NCI-H2227 (cell line): ENCODE data around the gene TOGARAM2.

Experiments used
- DNase-seq: peaks from one replicate; lab custom pipeline; 2025; ENCODE audit not compliant: unreplicated experiment; lab: John Stamatoyannopoulos, UW

TOGARAM2 gene

DNA sequence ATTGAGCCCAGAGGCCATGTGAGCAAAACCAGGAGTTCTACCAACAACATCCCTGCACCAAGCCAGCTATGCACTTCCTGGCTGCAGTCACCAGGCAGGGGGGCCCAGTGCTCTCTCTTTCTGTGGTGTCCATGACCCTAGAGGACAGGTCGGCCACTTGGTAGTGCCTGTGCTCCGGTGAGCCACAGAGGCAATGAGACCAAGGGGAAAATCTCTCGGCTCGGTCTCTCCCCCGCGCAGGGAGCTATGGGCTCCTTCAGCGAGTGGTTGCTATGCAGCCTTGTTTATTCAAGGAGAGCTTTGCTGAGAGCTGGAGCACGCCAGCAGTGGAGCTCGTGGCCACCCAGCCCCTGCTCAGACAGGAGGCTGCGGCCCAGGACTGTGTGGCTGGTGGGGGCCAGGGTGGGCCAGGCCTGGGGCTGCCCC, at the start of gene TOGARAM2:
Gene TOGARAM2, plus strand, starts transcription at position 283 of the 426 bp plus-strand sequence. CDS start 13,537 bp downstream, outside the sequence.
- DNase-seq, result peak; percentile 19

DNA sequence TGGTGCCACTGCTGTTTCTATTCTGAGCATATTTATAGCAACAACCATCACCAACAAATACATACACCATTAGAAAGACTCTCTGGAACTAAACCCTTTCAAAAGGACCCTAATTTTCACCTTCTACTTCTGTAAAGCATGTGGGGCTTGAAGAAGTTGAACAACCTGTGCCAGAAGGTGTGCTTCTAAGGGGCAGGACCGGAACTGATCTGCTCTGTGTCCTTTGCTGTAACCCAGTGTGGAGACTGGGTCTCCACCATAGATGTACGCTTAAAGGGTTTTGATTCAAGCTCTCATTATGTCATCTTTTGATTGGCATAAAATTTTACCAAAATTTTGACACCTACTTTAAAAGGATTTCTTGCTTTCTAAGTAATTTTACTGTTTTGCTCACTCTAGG, 46.3 kb upstream of the TOGARAM2 start:
- DNase-seq, result no peak

DNA sequence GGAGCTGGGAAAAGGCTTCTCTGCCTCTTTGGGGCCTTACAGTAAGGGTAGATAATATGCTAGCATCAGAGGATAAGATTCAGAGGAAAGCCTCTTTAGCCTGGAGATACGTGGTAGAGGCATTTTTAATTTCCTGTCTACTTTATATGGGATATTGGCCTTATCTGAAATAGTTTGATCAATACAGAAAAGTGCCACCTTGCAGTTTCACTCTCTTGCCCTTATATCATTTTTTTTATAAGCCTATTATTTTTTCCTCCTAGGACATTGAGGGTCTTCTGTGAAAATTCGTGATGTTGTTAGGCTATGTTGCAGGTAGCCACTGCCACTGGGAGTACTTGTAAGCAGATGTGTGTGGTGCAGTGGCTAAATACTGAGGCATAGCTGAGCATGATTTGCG, 40.1 kb upstream of the TOGARAM2 start:
- no peak for DNase-seq

DNA sequence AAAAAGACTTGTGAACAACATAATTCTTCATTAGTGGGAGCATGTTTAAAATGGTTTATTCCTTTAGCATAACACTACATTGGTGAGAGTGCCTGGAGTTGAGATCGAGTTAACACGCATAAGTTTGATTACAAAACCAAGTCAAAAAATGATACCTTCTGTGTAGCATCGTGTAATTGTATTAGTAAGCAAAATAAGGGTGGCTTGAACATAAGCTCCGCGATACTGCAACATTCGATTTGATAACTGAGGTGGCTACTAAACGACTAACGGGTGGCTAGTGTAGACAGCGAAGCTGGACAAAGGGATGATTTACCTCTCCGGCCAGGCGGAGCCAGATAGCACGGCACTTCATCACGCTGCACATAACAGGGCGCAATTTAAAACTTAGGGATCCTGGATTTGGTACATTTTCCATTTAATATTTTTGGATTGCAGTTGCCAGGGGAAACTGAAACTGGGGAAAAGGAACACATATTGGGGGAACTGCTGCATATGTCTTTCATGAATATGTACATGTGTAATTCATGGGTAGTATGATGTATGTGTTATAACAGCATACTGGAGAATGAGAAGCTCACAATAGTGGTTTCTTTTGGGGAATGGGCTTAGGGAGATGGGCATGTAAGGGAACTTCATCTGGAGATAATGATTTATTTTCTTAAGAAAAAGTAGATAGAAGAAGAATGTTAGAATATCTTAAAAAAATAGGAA, 36.4 kb upstream of the TOGARAM2 start:
- no peak for DNase-seq

DNA sequence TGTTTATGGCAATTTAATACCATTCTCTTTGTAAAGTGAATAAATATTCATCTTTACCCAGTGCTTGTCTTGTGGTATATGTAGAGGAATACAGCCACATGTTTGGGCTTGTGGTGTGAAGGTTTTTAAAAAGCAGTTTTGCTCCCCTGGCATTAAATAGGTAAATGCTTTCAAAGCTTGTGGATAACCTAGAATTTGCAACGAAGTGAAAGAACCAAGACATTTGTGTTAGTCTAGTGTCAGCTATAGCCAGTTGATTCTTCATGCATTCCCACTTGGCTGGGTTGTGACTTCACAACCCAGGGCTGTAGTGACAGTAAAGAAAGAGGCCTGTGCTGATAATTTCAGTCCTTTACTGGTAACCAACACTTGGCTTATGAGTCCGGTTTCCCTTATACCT, 32.9 kb upstream of the TOGARAM2 start:
- no peak for DNase-seq

DNA sequence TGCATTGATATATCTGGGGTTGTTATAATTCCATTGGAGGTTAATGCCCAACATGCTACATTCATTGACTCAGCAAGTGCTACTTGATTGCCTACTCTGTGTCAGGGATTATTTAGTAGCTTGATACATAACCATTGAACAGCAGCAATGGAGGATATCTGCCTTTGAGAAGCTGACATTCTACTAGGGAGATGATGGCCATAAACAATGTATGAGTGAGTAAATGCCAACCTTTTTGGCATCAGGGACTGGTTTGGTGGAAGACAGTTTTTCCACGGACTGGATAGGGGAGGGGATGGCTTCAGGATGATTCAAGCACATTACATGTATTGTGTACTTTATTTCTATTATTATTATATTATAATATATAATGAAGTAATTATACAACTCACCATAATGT, 31.9 kb upstream of the TOGARAM2 start:
- no peak for DNase-seq

DNA sequence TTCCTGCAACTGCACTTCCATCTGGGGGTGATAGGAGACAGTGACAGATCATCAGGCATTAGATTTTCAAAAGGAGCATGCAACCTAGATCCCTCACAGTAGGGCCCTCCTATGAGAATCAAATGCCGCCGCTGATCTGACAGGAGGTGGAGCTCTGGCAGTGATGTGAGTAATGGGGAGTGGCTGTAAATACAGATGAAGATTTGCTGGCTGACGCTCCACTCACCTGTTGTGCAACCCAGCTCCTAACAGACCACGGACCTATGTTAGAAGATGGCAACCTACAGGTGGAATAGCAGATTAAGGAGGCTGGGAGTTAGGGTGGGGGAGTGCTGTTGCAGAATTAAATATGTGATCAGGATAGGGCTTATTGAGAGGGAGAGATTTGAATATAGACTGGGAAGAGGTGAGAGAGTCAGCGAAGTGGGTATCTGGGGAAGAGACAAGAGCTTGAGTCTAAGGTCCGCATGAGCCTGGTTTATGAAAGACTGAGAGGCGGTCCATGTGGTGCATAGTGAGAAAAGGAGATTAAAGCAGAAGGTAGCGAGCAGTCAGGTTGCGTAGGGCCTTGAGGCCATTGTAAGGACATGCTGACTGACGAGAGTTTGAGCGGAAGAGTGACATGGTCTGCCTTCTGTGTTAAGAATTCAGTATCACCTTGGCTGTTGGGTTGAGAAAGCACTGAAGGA, 31.3 kb upstream of the TOGARAM2 start:
- no peak for DNase-seq

DNA sequence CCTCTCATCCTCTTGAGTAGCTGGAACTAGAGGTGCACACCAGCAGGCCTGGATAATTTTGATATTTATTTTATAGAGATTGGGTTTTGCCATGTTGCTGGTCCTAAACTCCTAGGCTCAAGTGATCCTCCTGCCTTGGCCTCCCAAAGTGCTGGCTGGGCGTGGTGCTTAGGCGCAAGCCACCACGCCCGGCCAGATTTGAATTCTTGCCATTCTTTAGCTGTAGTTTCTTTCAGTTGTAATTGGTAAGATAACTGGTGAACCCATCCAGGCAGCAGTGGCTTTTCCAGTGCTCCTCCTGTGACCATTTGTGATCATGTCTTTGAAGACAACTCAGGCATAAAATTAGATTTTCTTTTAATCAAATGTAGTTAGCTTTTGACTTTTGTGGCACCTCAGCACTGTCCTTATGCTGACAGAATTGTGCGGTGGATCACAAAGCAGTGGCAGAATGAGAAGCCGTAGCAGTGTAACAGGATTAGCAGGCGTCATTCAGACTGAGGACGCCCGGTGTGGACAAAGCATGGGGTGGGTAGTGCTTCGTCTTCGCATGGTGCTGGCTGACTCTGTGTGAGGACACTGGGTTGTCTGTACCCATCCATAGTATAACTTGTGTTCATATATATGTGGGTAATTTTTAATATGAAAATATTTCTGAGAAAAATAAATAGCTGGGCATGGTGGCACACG, 30.0 kb upstream of the TOGARAM2 start:
- no peak for DNase-seq

DNA sequence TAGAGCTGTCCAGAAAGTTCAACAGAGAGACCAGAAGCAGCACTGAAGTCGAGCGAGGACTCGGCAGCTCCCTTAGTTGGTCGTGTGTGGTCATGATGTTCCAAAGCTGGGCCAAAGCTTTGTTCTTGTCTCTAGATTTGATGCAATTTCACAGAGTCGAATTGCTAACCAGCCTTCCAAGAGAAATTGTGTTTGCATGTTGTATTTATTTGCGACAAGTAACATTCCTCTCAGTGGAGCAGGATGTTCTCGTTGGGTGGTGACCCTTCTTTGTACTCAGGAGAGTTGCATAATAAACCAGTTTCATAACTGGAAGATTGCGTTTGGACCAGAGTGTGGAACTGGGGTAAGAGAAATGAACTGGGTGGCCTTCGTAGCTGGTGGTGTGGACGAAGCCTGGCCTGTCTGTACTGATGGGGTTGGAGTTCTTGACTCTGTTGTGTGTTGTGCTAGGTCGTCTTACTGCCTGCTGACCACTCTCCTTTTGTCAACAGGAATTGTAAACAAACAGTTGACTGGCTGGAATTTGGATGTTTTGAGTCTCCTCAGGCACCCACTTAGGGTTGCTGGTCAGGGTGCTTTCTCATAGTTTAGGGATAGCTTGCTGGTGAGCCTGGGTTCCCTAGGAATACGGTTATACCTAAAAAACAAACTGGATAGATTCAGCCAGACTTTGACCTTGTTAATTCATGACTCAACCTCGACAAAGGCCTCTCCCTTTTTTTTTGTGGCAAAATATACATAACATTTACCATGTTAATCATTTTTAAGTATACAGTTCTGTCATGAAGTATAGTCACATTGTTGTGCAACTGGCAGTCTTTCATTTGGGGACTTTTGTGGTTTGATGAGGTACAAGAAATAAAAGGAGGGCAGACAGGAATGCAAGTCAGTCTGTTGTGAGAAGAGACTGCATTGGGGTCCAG, 28.9 kb upstream of the TOGARAM2 start:
- no peak for DNase-seq

DNA sequence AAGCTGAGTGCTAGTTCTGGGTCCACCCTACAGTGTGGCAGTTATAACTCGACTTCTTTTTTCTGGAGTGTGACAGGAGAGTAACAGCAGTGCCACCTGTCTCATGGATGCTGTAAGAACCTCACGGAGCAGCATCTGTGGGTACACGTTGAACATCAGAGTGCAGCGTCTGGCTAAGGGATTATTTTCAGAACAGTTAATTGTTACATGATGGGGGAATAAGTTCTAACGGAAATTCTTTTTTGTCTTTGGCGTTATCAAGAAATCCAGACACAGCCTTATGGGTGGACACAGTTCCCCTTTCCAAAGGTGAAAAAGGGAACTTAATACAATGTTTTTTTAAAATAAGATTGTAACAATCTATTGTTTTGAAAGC, 28.3 kb upstream of the TOGARAM2 start:
- peak; percentile 9 for DNase-seq

DNA sequence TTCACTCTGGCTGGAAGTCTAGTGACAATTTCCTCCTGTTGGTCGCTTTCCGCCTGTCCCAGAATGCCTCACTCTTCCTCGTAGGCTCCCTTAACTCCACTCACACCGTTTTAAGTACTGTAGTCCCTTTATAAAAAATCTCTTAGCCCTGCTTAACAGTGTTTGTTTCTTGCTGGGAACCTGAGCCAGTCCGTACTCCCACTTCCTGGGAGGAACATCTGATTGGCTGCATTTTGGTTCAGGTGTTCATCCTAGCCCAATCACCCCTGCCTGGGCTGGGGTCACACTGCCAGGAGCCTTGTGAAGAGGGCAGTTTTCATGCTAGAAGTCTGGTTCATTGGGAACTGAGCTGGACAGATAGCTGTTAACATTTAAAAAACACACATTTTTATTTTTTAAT, 25.6 kb upstream of the TOGARAM2 start:
- DNase-seq, result peak; percentile 8

DNA sequence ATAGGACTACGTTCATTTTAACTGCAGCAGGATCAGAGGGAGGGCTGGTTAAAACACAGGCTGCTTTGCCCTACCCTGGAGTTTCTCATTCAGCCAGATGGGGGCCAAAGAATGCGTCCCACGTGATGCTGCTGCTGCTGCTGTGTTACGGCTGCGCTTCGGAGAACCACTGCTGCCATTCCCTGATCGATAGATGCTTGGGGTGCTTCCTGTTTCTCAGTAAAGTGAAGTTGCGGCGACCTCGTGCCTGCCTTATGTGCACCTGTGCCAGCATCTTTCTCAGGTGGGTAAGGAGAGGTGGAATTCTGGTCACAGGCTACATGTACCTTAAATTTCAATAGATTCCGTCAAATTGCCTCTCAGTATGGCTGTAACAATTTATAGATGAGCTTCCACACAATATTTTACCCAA, 24.7 kb upstream of the TOGARAM2 start:
- DNase-seq, result peak; percentile 75

DNA sequence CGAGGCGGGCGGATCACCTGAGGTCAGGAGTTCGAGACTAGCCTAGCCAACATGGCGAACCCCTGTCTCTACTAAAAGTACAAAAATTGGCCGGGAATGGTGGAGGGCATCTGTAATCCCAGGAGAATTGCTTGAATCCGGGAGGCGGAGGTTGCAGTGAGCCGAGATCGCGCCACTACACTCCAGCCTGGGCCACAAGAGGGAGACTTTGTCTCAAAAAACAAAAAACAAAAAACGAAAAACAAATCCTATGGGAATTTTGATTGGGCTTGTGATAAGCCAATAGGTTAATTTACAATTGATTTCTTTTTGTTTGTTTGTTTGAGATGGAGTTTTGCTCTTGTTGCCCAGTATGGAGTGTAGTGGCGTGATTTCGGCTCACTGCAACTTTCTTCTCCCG, 24.2 kb upstream of the TOGARAM2 start:
- peak; percentile 48 for DNase-seq

DNA sequence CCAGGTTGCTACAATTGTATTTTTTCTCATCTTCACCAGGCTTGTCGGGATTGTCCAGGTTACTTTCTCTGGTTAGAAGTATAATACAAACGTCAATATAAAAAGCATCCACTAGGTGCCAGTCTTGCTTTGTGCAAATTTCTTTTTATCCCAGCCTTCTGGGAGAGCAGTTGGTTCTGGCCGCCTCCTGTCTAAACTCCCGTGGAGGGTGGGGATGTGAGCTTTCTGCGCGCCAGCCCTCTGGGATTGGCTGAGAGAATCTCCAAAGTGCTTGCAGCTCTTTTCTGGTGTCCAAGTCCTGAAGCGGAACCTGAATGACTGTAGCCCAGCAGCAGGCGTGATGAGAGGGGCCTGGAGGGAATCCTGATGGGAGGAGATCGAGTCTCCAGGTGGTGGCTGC, 22.4 kb upstream of the TOGARAM2 start:
- DNase-seq, result peak; percentile 94

DNA sequence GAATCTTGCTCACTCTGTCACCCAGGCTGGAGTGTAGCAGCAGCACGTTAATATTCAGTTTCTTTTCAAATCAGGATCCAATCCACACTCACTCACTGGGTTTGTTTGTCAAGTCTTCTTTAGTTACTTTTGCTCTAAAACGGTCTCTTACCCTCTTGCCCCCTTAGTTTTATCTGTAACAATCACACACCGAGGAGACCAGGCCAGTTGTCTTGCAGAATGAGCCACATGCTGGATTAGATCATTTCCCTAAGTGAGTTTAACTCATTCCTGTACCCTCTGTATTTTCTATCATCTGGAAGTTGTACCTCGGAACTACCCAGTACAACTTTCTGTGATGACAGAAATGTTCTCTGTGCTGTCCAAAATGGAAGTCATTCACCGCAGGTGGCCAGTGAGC, 20.7 kb upstream of the TOGARAM2 start:
- DNase-seq, result no peak

DNA sequence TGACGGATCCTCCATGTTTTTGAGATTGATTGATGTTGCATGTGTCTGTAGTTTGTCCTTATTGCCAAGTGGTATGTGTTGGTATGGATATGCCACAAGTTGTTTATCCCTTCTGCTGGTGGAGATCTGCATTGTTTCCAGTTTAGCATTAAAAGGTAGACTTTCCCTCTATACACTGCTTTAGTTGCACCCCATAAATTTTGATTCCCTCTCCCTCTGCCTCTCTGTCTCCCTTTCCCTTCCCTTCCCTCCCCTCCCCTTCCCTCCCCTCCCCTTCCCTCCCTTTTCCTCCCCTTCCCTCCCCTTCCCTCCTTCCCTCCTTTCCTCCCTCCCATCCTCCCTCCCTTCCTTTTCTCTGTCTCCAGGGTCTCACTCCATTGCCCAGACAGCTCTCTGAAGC, 18.6 kb upstream of the TOGARAM2 start:
- DNase-seq, result no peak

DNA sequence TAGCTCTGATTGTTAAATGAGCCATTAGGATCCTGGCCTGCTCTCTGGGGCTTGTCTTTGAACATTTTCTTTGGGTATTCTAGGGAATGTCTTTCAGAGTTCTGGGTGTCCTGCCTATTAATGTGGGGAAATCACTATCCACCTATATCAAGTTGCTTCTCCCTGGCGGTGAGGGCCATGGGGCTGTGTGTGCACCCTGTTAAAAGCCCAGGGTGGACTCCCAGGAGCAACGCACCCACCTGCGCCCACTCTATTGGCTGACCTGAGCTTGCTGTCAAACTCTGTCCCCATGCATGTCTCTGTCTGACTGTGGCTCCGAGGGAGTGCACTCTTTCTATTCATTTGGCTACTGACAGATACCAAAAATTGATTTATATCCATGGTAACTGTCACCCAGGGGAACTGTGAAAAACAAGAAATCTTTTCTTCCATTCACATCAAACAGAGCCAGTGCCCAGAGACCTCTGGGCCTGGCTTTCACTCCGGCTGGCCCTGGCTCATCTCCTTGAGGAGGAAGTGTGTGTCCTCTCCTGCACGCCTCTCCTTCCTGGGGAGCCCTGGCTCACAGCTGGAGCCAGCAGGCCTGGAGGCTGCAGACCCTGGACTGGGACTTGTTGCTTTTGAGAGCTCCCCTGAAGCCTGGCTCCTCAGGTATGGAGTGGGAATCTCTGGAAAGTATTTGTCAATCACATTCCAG, 10.5 kb upstream of the TOGARAM2 start:
- no peak for DNase-seq

DNA sequence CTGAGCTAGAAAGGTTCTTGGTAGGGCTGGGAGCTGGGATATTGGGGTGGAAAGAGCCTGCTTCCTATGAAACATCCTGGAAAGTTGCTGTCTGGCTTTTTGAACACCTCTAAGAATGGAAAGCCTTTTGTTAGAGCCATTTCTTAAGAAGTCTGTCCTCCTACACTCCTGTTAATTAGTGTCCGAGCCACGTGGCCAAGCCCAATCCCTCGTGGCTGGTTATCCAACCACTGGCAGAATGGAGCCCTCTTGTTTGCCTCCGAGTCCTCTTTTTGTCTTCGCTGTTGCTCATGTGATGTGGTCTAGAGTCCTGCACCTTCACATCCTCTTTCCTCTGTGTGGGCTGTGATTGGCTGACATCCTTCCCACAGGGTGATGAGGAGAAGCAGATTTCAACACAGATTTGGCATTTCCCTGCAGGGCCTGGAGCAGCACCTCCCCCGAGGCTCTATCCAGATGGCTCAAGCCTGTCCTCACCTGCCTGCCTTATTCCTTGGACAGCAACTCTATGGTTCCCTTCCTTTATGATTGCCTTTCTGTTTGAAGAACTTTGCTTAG, 8.2 kb upstream of the TOGARAM2 start:
- DNase-seq, result no peak

DNA sequence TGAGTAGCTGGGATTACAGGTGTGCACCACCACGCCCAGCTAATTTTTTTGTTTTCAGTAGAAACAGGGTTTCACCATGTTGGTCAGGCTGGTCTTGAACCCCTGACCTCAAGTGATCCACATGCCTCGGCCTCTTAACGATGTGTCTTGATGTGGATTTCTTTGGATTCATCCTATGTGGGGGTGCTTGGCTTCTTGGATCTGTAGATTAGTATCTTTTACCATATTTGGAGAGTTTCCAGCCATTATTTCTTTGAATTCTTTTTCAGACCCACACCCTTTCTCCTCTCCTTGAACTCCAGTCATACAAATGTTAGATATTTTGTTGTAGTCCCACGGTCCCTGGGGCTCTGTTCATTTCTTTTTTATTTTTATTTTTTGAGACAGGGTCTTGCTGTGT, 6.8 kb upstream of the TOGARAM2 start:
- DNase-seq, result no peak

DNA sequence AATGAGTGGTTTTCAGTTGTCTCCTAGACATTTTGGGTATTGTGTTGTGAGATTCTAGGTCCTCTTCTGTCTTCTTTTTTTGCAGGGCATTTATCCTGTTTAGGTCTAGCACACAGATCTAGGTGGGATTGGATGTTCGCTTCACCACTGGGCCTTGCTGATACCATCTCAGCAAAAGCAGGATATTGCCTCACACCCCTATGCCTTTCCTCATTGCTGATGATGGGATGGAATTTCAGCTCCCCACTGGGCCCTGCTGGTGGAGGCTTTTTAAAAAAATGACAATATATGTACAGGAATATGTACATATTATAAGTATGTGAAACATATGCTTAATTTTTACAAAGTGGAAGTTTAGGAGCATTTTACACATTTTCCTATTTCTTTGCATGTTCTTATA, 5.4 kb upstream of the TOGARAM2 start:
- no peak for DNase-seq
